ENCODE measurements around the gene ARX.

ARX gene

GRCh38 chrX:25016361-25016671 is 551 bp upstream of the ARX start:
- FAIRE-seq = no peak

- FAIRE-seq = no peak
Observed at GRCh38 chrX:25014366-25014838, 1.4 kb downstream of the ARX start.

- FAIRE-seq = no peak
Observed at GRCh38 chrX:25013632-25014365, 2.0 kb downstream of the ARX start.

GRCh38 chrX:25012793-25013631 is 2.8 kb downstream of the ARX start:
- FAIRE-seq = no peak

GRCh38 chrX:25012433-25012735 is 3.4 kb downstream of the ARX start:
- FAIRE-seq = no peak

- no peak for FAIRE-seq
Observed at GRCh38 chrX:25011589-25012432, 4.0 kb downstream of the ARX start.

- FAIRE-seq = no peak
Observed at GRCh38 chrX:25010784-25011588, 4.8 kb downstream of the ARX start.

GRCh38 chrX:25009407-25009806 is 6.4 kb downstream of the ARX start:
- no peak for FAIRE-seq

- no peak for FAIRE-seq
Observed at GRCh38 chrX:25007059-25008053, 8.4 kb downstream of the ARX start.

- FAIRE-seq = no peak
Observed at GRCh38 chrX:25006586-25007058, 9.1 kb downstream of the ARX start.

GRCh38 chrX:25005382-25006185 is 10.2 kb downstream of the ARX start:
- no peak for FAIRE-seq

- FAIRE-seq = no peak
Observed at GRCh38 chrX:25005034-25005381, 10.8 kb downstream of the ARX start.

GRCh38 chrX:25004485-25005032 is 11.2 kb downstream of the ARX start:
- no peak for FAIRE-seq

GRCh38 chrX:25004040-25004439 is 11.7 kb downstream of the ARX start:
- FAIRE-seq = no peak

- no peak for FAIRE-seq
Observed at GRCh38 chrX:25003066-25003849, 12.5 kb downstream of the ARX start.

GRCh38 chrX:25002661-25003020 is 13.1 kb downstream of the ARX start:
- no peak for FAIRE-seq

GRCh38 chrX:25001808-25002660 is 13.7 kb downstream of the ARX start:
- FAIRE-seq = no peak

- FAIRE-seq = no peak
Observed at GRCh38 chrX:24999511-24999910, 16.3 kb downstream of the ARX start.
